8988T (cell line): ENCODE data around the gene PRSS37.
"Not testable (repeated sequence)": the region's sequence is repeated elsewhere in the genome, so short reads cannot be mapped to it uniquely, and the experiment has no call there.

Source experiments
- DNase-seq: peaks from one replicate; pipeline ENCODE4 v3.0.0; 2011

Gene PRSS37

GRCh38 chr7:141841385-141841784, at the start of gene PRSS37:
Gene PRSS37 (minus strand): TSS chr7:141841485. CDS start chr7:141841049, 436 bp downstream.
- no peak for DNase-seq

GRCh38 chr7:141889321-141889720, 48.0 kb upstream of the PRSS37 start:
- DNase-seq: no peak

GRCh38 chr7:141884539-141885225, 43.4 kb upstream of the PRSS37 start:
- DNase-seq: no peak

- no peak for DNase-seq
These were observed 39.7 kb upstream of the PRSS37 start for GRCh38 chr7:141880960-141881359.

- DNase-seq: no peak
These were observed 36.1 kb upstream of the PRSS37 start for GRCh38 chr7:141877365-141877764.

GRCh38 chr7:141876371-141876770, 35.1 kb upstream of the PRSS37 start:
- DNase-seq: no peak

GRCh38 chr7:141875453-141875852, 34.2 kb upstream of the PRSS37 start:
- no peak for DNase-seq

- no peak for DNase-seq
These were observed 33.5 kb upstream of the PRSS37 start for GRCh38 chr7:141874787-141875186.

GRCh38 chr7:141872931-141873330, 31.6 kb upstream of the PRSS37 start:
- no peak for DNase-seq

- no peak for DNase-seq
These were observed 25.7 kb upstream of the PRSS37 start for GRCh38 chr7:141866974-141867373.

GRCh38 chr7:141864765-141865447, 23.6 kb upstream of the PRSS37 start:
- DNase-seq: no peak

GRCh38 chr7:141860207-141860606, 18.9 kb upstream of the PRSS37 start:
- DNase-seq: no peak

GRCh38 chr7:141847996-141848395, 6.7 kb upstream of the PRSS37 start:
- DNase-seq: no peak

- DNase-seq: no peak
These were observed 3.0 kb upstream of the PRSS37 start for GRCh38 chr7:141844256-141844655.

- DNase-seq: no peak
These were observed 1.6 kb upstream of the PRSS37 start for GRCh38 chr7:141842904-141843303.

- DNase-seq: no peak
These were observed 577 bp downstream of the PRSS37 start for GRCh38 chr7:141840708-141841107.

- no peak for DNase-seq
These were observed 2.0 kb downstream of the PRSS37 start for GRCh38 chr7:141839256-141839655.

- DNase-seq: no peak
These were observed 2.7 kb downstream of the PRSS37 start for GRCh38 chr7:141838581-141838980.

- DNase-seq: no peak
These were observed 3.6 kb downstream of the PRSS37 start for GRCh38 chr7:141837683-141838082.

- DNase-seq: not testable (repeated sequence)
These were observed 18.9 kb downstream of the PRSS37 start for GRCh38 chr7:141822432-141822831.

GRCh38 chr7:141820067-141820466, 21.2 kb downstream of the PRSS37 start:
- DNase-seq: no peak

GRCh38 chr7:141792526-141792925, 48.8 kb downstream of the PRSS37 start:
- DNase-seq: no peak

GRCh38 chr7:141789917-141790316, 51.4 kb downstream of the PRSS37 start, which contains the start of gene TAS2R5:
Gene TAS2R5 (plus strand): TSS chr7:141790217. CDS start chr7:141790362, 145 bp downstream.
- no peak for DNase-seq

- no peak for DNase-seq
These were observed 53.0 kb downstream of the PRSS37 start for GRCh38 chr7:141788296-141788695.
